Measurements from ENCODE around the gene PRKG1.

Gene PRKG1

GRCh38 chr10:51910189-51910588, 835.9 kb downstream of the PRKG1 start:
- no peak for DNase-seq

GRCh38 chr10:51910596-51910995, 836.3 kb downstream of the PRKG1 start:
- no peak for DNase-seq

GRCh38 chr10:51911723-51912122, 837.4 kb downstream of the PRKG1 start:
- DNase-seq = no peak

- DNase-seq = no peak
Measured at GRCh38 chr10:51915031-51915542, 840.8 kb downstream of the PRKG1 start.

- no peak for DNase-seq
Measured at GRCh38 chr10:51918440-51918839, 844.2 kb downstream of the PRKG1 start.

GRCh38 chr10:51918884-51919325, 844.6 kb downstream of the PRKG1 start:
- DNase-seq = no peak

- DNase-seq = no peak
Measured at GRCh38 chr10:51920672-51921071, 846.4 kb downstream of the PRKG1 start.

GRCh38 chr10:51924359-51924758, 850.1 kb downstream of the PRKG1 start:
- DNase-seq = no peak

- no peak for DNase-seq
Measured at GRCh38 chr10:51926337-51926736, 852.0 kb downstream of the PRKG1 start.

- no peak for DNase-seq
Measured at GRCh38 chr10:51928162-51928561, 853.9 kb downstream of the PRKG1 start.

GRCh38 chr10:51932530-51932929, 858.2 kb downstream of the PRKG1 start:
- DNase-seq = no peak

GRCh38 chr10:51934373-51934772, 860.1 kb downstream of the PRKG1 start:
- no peak for DNase-seq

GRCh38 chr10:51935341-51935740, 861.1 kb downstream of the PRKG1 start:
- no peak for DNase-seq

GRCh38 chr10:51937308-51938140, 863.2 kb downstream of the PRKG1 start:
- DNase-seq = no peak

- DNase-seq = no peak
Measured at GRCh38 chr10:51950371-51950995, 876.2 kb downstream of the PRKG1 start.

- no peak for DNase-seq
Measured at GRCh38 chr10:51950996-51951555, 876.8 kb downstream of the PRKG1 start.

- DNase-seq = no peak
Measured at GRCh38 chr10:51951601-51952000, 877.3 kb downstream of the PRKG1 start.

- no peak for DNase-seq
Measured at GRCh38 chr10:51952056-51952455, 877.8 kb downstream of the PRKG1 start.

- no peak for DNase-seq
Measured at GRCh38 chr10:51955696-51956095, 881.4 kb downstream of the PRKG1 start.

- DNase-seq = no peak
Measured at GRCh38 chr10:51956822-51957221, 882.5 kb downstream of the PRKG1 start.

GRCh38 chr10:51960494-51960895, 886.2 kb downstream of the PRKG1 start:
- no peak for DNase-seq

GRCh38 chr10:51961401-51961800, 887.1 kb downstream of the PRKG1 start:
- no peak for DNase-seq

GRCh38 chr10:51964630-51965029, 890.3 kb downstream of the PRKG1 start:
- DNase-seq = no peak

GRCh38 chr10:51965451-51965850, 891.2 kb downstream of the PRKG1 start:
- DNase-seq = no peak
